ENCODE data around the gene E2F7.

The E2F7 gene

GRCh38 chr12:77040231-77040630, 25.1 kb downstream of the E2F7 start:
- TF ChIP-seq CEBPB (IDR thresholded peaks at IDR 0.05) (no peak), CREB1 (IDR thresholded peaks at IDR 0.05; ENCODE audit: low read depth) (no peak), USF1 (IDR thresholded peaks at IDR 0.05) (no peak), MAX (IDR thresholded peaks at IDR 0.05) (no peak)

GRCh38 chr12:77035226-77035625, 30.1 kb downstream of the E2F7 start:
- TF ChIP-seq EGR1 (IDR thresholded peaks at IDR 0.05) (no peak), MAX (IDR thresholded peaks at IDR 0.05) (no peak), EP300 (IDR thresholded peaks at IDR 0.05; ENCODE audit: borderline replicate concordance) (no peak)

- TF ChIP-seq RAD21 (IDR thresholded peaks at IDR 0.05; ENCODE audit: low read depth) = no peak
- no peak for TF ChIP-seq REST (IDR thresholded peaks at IDR 0.05; ENCODE audit: low read depth)
- no peak for TF ChIP-seq YY1 (IDR thresholded peaks at IDR 0.05; ENCODE audit: low read depth)
Measured at GRCh38 chr12:77033658-77034536, 31.5 kb downstream of the E2F7 start.

- TF ChIP-seq CEBPB (IDR thresholded peaks at IDR 0.05) = no peak
- no peak for TF ChIP-seq TEAD4 (IDR thresholded peaks at IDR 0.05)
- TF ChIP-seq ZBTB7A (IDR thresholded peaks at IDR 0.05; ENCODE audit: low read depth) = no peak
- no peak for TF ChIP-seq EGR1 (IDR thresholded peaks at IDR 0.05)
- TF ChIP-seq CREB1 (IDR thresholded peaks at IDR 0.05; ENCODE audit: low read depth) = no peak
- no peak for TF ChIP-seq REST (IDR thresholded peaks at IDR 0.05; ENCODE audit: low read depth)
- no peak for TF ChIP-seq RAD21 (IDR thresholded peaks at IDR 0.05; ENCODE audit: low read depth)
- no peak for TF ChIP-seq MAX (IDR thresholded peaks at IDR 0.05)
- TF ChIP-seq YY1 (IDR thresholded peaks at IDR 0.05; ENCODE audit: low read depth) = no peak
- no peak for TF ChIP-seq EP300 (IDR thresholded peaks at IDR 0.05; ENCODE audit: borderline replicate concordance)
Measured at GRCh38 chr12:77032406-77032805, 33.0 kb downstream of the E2F7 start.

- no peak for TF ChIP-seq EP300 (IDR thresholded peaks at IDR 0.05; ENCODE audit: borderline replicate concordance)
- TF ChIP-seq TAF1 (IDR thresholded peaks at IDR 0.05; ENCODE audit: low read depth) = no peak
- no peak for TF ChIP-seq RAD21 (IDR thresholded peaks at IDR 0.05; ENCODE audit: low read depth)
- TF ChIP-seq TEAD4 (IDR thresholded peaks at IDR 0.05) = no peak
Measured at GRCh38 chr12:77031745-77032144, 33.6 kb downstream of the E2F7 start.

- TF ChIP-seq MAX (IDR thresholded peaks at IDR 0.05) (no peak), EGR1 (IDR thresholded peaks at IDR 0.05) (no peak), TCF12 (IDR thresholded peaks at IDR 0.05; ENCODE audit: low read depth) (no peak), EP300 (IDR thresholded peaks at IDR 0.05; ENCODE audit: borderline replicate concordance) (no peak), RAD21 (IDR thresholded peaks at IDR 0.05; ENCODE audit: low read depth) (no peak), CEBPB (IDR thresholded peaks at IDR 0.05) (no peak), ZBTB7A (IDR thresholded peaks at IDR 0.05; ENCODE audit: low read depth) (no peak), TAF1 (IDR thresholded peaks at IDR 0.05; ENCODE audit: low read depth) (no peak), USF1 (IDR thresholded peaks at IDR 0.05) (no peak), CREB1 (IDR thresholded peaks at IDR 0.05; ENCODE audit: low read depth) (no peak), FOXM1 (IDR thresholded peaks at IDR 0.05; ENCODE audit: borderline replicate concordance, low read depth) (no peak), REST (IDR thresholded peaks at IDR 0.05; ENCODE audit: low read depth) (no peak), NFIC (IDR thresholded peaks at IDR 0.05) (no peak), TEAD4 (IDR thresholded peaks at IDR 0.05) (no peak), YY1 (IDR thresholded peaks at IDR 0.05; ENCODE audit: low read depth) (no peak)
Measured at GRCh38 chr12:77025782-77026314, 39.5 kb downstream of the E2F7 start.

Measured in Ishikawa (cell line).